Keratinocyte (primary cell): ENCODE data around the gene YAP1.

ENCODE experiments used
- CTCF ChIP-seq, 3 experiments: IDR thresholded peaks in 1 of 3; conservative IDR thresholded peaks in 1 of 3; optimal IDR thresholded peaks in 1 of 3; 2 replicates in 2 of 3; 3 replicates in 1 of 3; pipeline versions ENCODE3 to v1.5.1; 2011; ENCODE audit warnings: low read length in 3 of 3, mild to moderate bottlenecking in 3 of 3, moderate library complexity in 2 of 3, control low read depth in 1 of 3, inconsistent platforms in 1 of 3; ENCODE audit not compliant: insufficient read depth in 2 of 3; ENCODE audit errors: extremely low read depth in 1 of 3
- EZH2 ChIP-seq: IDR thresholded peaks from one replicate; pipeline ENCODE4 v1.6.1; 2012; ENCODE audit warnings: inconsistent platforms, mild to moderate bottlenecking, low read length, moderate library complexity

GRCh38 chr11:102199673-102200072 is 89.4 kb downstream of the YAP1 start:
- TF ChIP-seq EZH2 (no peak), CTCF (optimal IDR thresholded peaks at IDR 0.05 in 1 of 3, IDR thresholded peaks at IDR 0.05 in 1 of 3, conservative IDR thresholded peaks at IDR 0.05 in 1 of 3; ENCODE audit: extremely low read depth in 1 of 3, insufficient read depth in 2 of 3, low read length in 3 of 3) (no peak)
